ENCODE measurements around the gene MRAP2.

The MRAP2 gene

GRCh38 chr6:84057908-84058307, 24.3 kb downstream of the MRAP2 start:
- no peak overlapping the region for H2BK120ac ChIP-seq (ENCODE audit: insufficient read depth, low read length, poor library complexity)
- no peaks in the 10 kb centered on the region for H3K4me1 ChIP-seq (ENCODE audit: control insufficient read depth in 1 of 2, insufficient read depth in 2 of 2, low read length in 2 of 2)
- H3K4ac ChIP-seq (ENCODE audit: low read depth, low read length) = no peak overlapping the region
- no peak overlapping the region for H3K4me3 ChIP-seq (ENCODE audit: low read depth, low read length)
- no peak overlapping the region for H3K23ac ChIP-seq (ENCODE audit: low read length)
- H2BK5ac ChIP-seq (ENCODE audit: low read depth, low read length, poor library complexity) = no peak overlapping the region
- no CpG with 5 or more reads among the region's 4 CpGs for WGBS (ENCODE audit: extremely low coverage, insufficient coverage, insufficient read length)
- H2BK12ac ChIP-seq (ENCODE audit: low read length) = no peak overlapping the region
- no peak overlapping the region for H3K27ac ChIP-seq (ENCODE audit: low read depth, low read length)
- H3K14ac ChIP-seq (ENCODE audit: low read length) = no peak overlapping the region
- H3K9me3 ChIP-seq (ENCODE audit: insufficient read depth, low read depth, low read length) = no peaks in the 10 kb centered on the region
- no peaks in the 10 kb centered on the region for H3K79me2 ChIP-seq (ENCODE audit: control insufficient read depth, insufficient read depth, low read length, poor library complexity)
- H3K4me2 ChIP-seq (ENCODE audit: low read length) = no peak overlapping the region
- H3K18ac ChIP-seq (ENCODE audit: low read length) = no peak overlapping the region
- no peaks in the 10 kb centered on the region for H3K79me1 ChIP-seq (ENCODE audit: low read length)
- H3K27me3 ChIP-seq (ENCODE audit: insufficient read depth, low read length) = no peaks in the 10 kb centered on the region
- H4K8ac ChIP-seq (ENCODE audit: low read depth, low read length) = no peak overlapping the region
- no peak overlapping the region for H2AFZ ChIP-seq (ENCODE audit: insufficient read depth, low read length, poor library complexity)
- H3K36me3 ChIP-seq (ENCODE audit: control insufficient read depth in 1 of 2, insufficient read depth in 2 of 2, low read length in 2 of 2) = no peaks in the 10 kb centered on the region
- no peak overlapping the region for H4K12ac ChIP-seq (ENCODE audit: low read depth, low read length)
- H4K91ac ChIP-seq (ENCODE audit: low read depth, low read length) = no peak overlapping the region
- no peak overlapping the region for H2AK5ac ChIP-seq (ENCODE audit: low read length)
- DNase-seq = no peak
- H3K9ac ChIP-seq (ENCODE audit: low read length) = no peak overlapping the region

- no peak overlapping the region for H3K14ac ChIP-seq (ENCODE audit: low read length)
- no peaks in the 10 kb centered on the region for H3K36me3 ChIP-seq (ENCODE audit: control insufficient read depth in 1 of 2, insufficient read depth in 2 of 2, low read length in 2 of 2)
- no peak overlapping the region for H2BK5ac ChIP-seq (ENCODE audit: low read depth, low read length, poor library complexity)
- H2BK12ac ChIP-seq (ENCODE audit: low read length) = no peak overlapping the region
- H3K9ac ChIP-seq (ENCODE audit: low read length) = no peak overlapping the region
- no peak overlapping the region for H3K23ac ChIP-seq (ENCODE audit: low read length)
- H3K79me1 ChIP-seq (ENCODE audit: low read length) = no peaks in the 10 kb centered on the region
- H3K79me2 ChIP-seq (ENCODE audit: control insufficient read depth, insufficient read depth, low read length, poor library complexity) = no peaks in the 10 kb centered on the region
- H2AK5ac ChIP-seq (ENCODE audit: low read length) = no peak overlapping the region
- no peak overlapping the region for H2BK120ac ChIP-seq (ENCODE audit: insufficient read depth, low read length, poor library complexity)
- H2AFZ ChIP-seq (ENCODE audit: insufficient read depth, low read length, poor library complexity) = no peak overlapping the region
- H3K27ac ChIP-seq (ENCODE audit: low read depth, low read length) = no peak overlapping the region
- no peak overlapping the region for H4K91ac ChIP-seq (ENCODE audit: low read depth, low read length)
- no peak overlapping the region for H3K18ac ChIP-seq (ENCODE audit: low read length)
- no peaks in the 10 kb centered on the region for H3K9me3 ChIP-seq (ENCODE audit: insufficient read depth, low read depth, low read length)
- H3K4me1 ChIP-seq (ENCODE audit: control insufficient read depth in 1 of 2, insufficient read depth in 2 of 2, low read length in 2 of 2) = no peaks in the 10 kb centered on the region
- DNase-seq = no peak
- H4K12ac ChIP-seq (ENCODE audit: low read depth, low read length) = no peak overlapping the region
- no CpG with 5 or more reads among the region's 2 CpGs for WGBS (ENCODE audit: extremely low coverage, insufficient coverage, insufficient read length)
- H3K27me3 ChIP-seq (ENCODE audit: insufficient read depth, low read length) = no peaks in the 10 kb centered on the region
- H3K4me3 ChIP-seq (ENCODE audit: low read depth, low read length) = no peak overlapping the region
- H3K4ac ChIP-seq (ENCODE audit: low read depth, low read length) = no peak overlapping the region
- no peak overlapping the region for H4K8ac ChIP-seq (ENCODE audit: low read depth, low read length)
- H3K4me2 ChIP-seq (ENCODE audit: low read length) = no peak overlapping the region
These were observed 25.5 kb downstream of the MRAP2 start for GRCh38 chr6:84059082-84059481.

- no peak overlapping the region for H3K9ac ChIP-seq (ENCODE audit: low read length)
These were observed 27.6 kb downstream of the MRAP2 start for GRCh38 chr6:84061174-84061573.

GRCh38 chr6:84061613-84062398, 28.2 kb downstream of the MRAP2 start:
- H2BK12ac ChIP-seq (ENCODE audit: low read length) = no peak overlapping the region
- H4K91ac ChIP-seq (ENCODE audit: low read depth, low read length) = no peak overlapping the region
- no peaks in the 10 kb centered on the region for H3K27me3 ChIP-seq (ENCODE audit: insufficient read depth, low read length)
- no CpG with 5 or more reads among the region's 3 CpGs for WGBS (ENCODE audit: extremely low coverage, insufficient coverage, insufficient read length)
- H3K4me2 ChIP-seq (ENCODE audit: low read length) = no peak overlapping the region
- no peak overlapping the region for H2AK5ac ChIP-seq (ENCODE audit: low read length)
- H4K8ac ChIP-seq (ENCODE audit: low read depth, low read length) = no peak overlapping the region
- H3K36me3 ChIP-seq (ENCODE audit: control insufficient read depth in 1 of 2, insufficient read depth in 2 of 2, low read length in 2 of 2) = no peaks in the 10 kb centered on the region
- H3K18ac ChIP-seq (ENCODE audit: low read length) = no peak overlapping the region
- no peak overlapping the region for H3K14ac ChIP-seq (ENCODE audit: low read length)
- no peak overlapping the region for H2BK5ac ChIP-seq (ENCODE audit: low read depth, low read length, poor library complexity)
- H2BK120ac ChIP-seq (ENCODE audit: insufficient read depth, low read length, poor library complexity) = no peak overlapping the region
- no peak overlapping the region for H3K4ac ChIP-seq (ENCODE audit: low read depth, low read length)
- H3K79me1 ChIP-seq (ENCODE audit: low read length) = no peaks in the 10 kb centered on the region
- H3K9me3 ChIP-seq (ENCODE audit: insufficient read depth, low read depth, low read length) = no peaks in the 10 kb centered on the region
- no peak overlapping the region for H2AFZ ChIP-seq (ENCODE audit: insufficient read depth, low read length, poor library complexity)
- no peaks in the 10 kb centered on the region for H3K4me1 ChIP-seq (ENCODE audit: control insufficient read depth in 1 of 2, insufficient read depth in 2 of 2, low read length in 2 of 2)
- no peak overlapping the region for H3K27ac ChIP-seq (ENCODE audit: low read depth, low read length)
- no peak overlapping the region for H4K12ac ChIP-seq (ENCODE audit: low read depth, low read length)
- no peak overlapping the region for H3K9ac ChIP-seq (ENCODE audit: low read length)
- H3K79me2 ChIP-seq (ENCODE audit: control insufficient read depth, insufficient read depth, low read length, poor library complexity) = no peaks in the 10 kb centered on the region
- no peak for DNase-seq
- no peak overlapping the region for H3K23ac ChIP-seq (ENCODE audit: low read length)
- no peak overlapping the region for H3K4me3 ChIP-seq (ENCODE audit: low read depth, low read length)

More at GRCh38 chr6:84061174-84061573, 27.6 kb downstream of the MRAP2 start:
- no peak overlapping the region for H4K91ac ChIP-seq (ENCODE audit: low read depth, low read length)
- no peaks in the 10 kb centered on the region for H3K27me3 ChIP-seq (ENCODE audit: insufficient read depth, low read length)
- no peak overlapping the region for H2AK5ac ChIP-seq (ENCODE audit: low read length)
- H3K36me3 ChIP-seq (ENCODE audit: control insufficient read depth in 1 of 2, insufficient read depth in 2 of 2, low read length in 2 of 2) = no peaks in the 10 kb centered on the region
- no peak overlapping the region for H3K23ac ChIP-seq (ENCODE audit: low read length)
- no peaks in the 10 kb centered on the region for H3K4me1 ChIP-seq (ENCODE audit: control insufficient read depth in 1 of 2, insufficient read depth in 2 of 2, low read length in 2 of 2)
- H4K8ac ChIP-seq (ENCODE audit: low read depth, low read length) = no peak overlapping the region
- no peak overlapping the region for H3K27ac ChIP-seq (ENCODE audit: low read depth, low read length)
- no peak overlapping the region for H2BK12ac ChIP-seq (ENCODE audit: low read length)
- H3K14ac ChIP-seq (ENCODE audit: low read length) = no peak overlapping the region
- no peak for DNase-seq
- H3K9me3 ChIP-seq (ENCODE audit: insufficient read depth, low read depth, low read length) = no peaks in the 10 kb centered on the region
- H2BK120ac ChIP-seq (ENCODE audit: insufficient read depth, low read length, poor library complexity) = no peak overlapping the region
- H3K79me2 ChIP-seq (ENCODE audit: control insufficient read depth, insufficient read depth, low read length, poor library complexity) = no peaks in the 10 kb centered on the region
- H3K18ac ChIP-seq (ENCODE audit: low read length) = no peak overlapping the region
- H2AFZ ChIP-seq (ENCODE audit: insufficient read depth, low read length, poor library complexity) = no peak overlapping the region
- H3K4me3 ChIP-seq (ENCODE audit: low read depth, low read length) = no peak overlapping the region
- no peak overlapping the region for H3K4ac ChIP-seq (ENCODE audit: low read depth, low read length)
- no peak overlapping the region for H2BK5ac ChIP-seq (ENCODE audit: low read depth, low read length, poor library complexity)
- no peak overlapping the region for H3K4me2 ChIP-seq (ENCODE audit: low read length)
- no peaks in the 10 kb centered on the region for H3K79me1 ChIP-seq (ENCODE audit: low read length)
- no peak overlapping the region for H4K12ac ChIP-seq (ENCODE audit: low read depth, low read length)
